Astrocyte (in vitro differentiated cells and primary cell): ENCODE measurements around the gene TUBB4B.

Source experiments
- EZH2 ChIP-seq: IDR thresholded peaks from 2 replicates; pipeline ENCODE4 v1.6.1; 2012; ENCODE audit warnings: mild to moderate bottlenecking, low read length, inconsistent platforms; ENCODE audit not compliant: insufficient read depth
- TF ChIP-seq, protein P1 (sequence below): IDR thresholded peaks from 2 replicates; pipeline ENCODE4 v1.5.1; 2011; ENCODE audit warnings: low read depth, mild to moderate bottlenecking, inconsistent platforms, low read length, moderate library complexity; ENCODE audit not compliant: insufficient read depth

- TF ChIP-seq, protein P1, sequence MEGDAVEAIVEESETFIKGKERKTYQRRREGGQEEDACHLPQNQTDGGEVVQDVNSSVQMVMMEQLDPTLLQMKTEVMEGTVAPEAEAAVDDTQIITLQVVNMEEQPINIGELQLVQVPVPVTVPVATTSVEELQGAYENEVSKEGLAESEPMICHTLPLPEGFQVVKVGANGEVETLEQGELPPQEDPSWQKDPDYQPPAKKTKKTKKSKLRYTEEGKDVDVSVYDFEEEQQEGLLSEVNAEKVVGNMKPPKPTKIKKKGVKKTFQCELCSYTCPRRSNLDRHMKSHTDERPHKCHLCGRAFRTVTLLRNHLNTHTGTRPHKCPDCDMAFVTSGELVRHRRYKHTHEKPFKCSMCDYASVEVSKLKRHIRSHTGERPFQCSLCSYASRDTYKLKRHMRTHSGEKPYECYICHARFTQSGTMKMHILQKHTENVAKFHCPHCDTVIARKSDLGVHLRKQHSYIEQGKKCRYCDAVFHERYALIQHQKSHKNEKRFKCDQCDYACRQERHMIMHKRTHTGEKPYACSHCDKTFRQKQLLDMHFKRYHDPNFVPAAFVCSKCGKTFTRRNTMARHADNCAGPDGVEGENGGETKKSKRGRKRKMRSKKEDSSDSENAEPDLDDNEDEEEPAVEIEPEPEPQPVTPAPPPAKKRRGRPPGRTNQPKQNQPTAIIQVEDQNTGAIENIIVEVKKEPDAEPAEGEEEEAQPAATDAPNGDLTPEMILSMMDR, result no peak
- no peak for TF ChIP-seq EZH2
Observed at GRCh38 chr9:137202966-137203365, 38.1 kb upstream of the TUBB4B start.
